ENCODE measurements around the gene PRKAG3. TPM values are rescaled to one million over a fixed set of nuclear protein-coding genes. Genes with fewer than 3 reads are reported as not detected.

Gene PRKAG3
- total and polyA plus RNA-seq, 2 experiments from 2014 or later: not detected

DNA sequence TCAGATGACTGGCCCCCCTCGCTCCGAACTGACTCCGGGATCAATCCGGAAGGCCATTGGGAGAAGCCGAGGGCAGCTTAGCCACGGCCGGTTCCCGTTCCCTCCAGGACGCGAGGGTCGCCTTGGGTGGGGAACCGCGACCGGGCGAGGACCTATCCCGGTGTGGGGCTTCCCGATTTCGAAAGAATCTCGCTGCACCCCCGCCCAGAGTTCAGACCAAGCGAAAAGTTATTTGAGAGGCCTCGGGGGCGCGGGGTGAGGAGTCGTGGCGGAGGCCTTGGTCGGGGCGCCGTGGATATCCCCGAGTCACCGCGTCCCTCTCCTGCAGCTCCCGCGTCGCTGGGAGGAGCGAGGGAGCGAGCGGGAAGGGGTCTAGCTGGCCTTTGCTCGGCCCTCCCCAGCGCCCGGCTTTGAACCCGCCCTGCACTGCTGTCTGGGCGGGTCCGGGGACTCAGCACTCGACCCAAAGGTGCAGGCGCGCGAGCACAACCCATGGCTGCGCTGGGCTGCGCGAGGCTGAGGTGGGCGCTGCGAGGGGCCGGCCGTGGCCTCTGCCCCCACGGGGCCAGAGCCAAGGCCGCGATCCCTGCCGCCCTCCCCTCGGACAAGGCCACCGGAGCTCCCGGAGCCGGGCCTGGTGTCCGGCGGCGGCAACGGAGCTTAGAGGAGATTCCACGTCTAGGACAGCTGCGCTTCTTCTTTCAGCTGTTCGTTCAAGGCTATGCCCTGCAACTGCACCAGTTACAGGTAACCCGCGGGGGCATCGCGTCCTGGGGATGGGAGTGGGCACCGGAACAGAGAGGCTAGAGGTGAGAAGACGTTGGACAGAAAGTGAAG lies 49.7 kb downstream of the PRKAG3 start, which contains the start of gene CYP27A1:
TSS of gene CYP27A1 (plus strand) at position 457 of the 837 bp plus-strand sequence. CDS start at position 493, 36 bp downstream.
- Mint-ChIP-seq H3K36me3 (ENCODE audit: low read depth) (peaks cover 8% of the 10 kb centered on the region; the same call in 2 of the 3 replicates), H3K4me1 (peaks cover 13% of the 10 kb centered on the region), H3K9me3 (peaks cover 10% of the 10 kb centered on the region), H3K27me3 (ENCODE audit: insufficient read depth, low read depth, poor library complexity) (peaks cover 30% of the 10 kb centered on the region), H3K4me3 (peak within 1 kb of the TSS; percentile 81), H3K27ac (no peak within 1 kb of the TSS)
- Histone ChIP-seq H3K4me2 (peak within 1 kb of the TSS; percentile 98), H3K79me2 (replicated peaks; ENCODE audit: insufficient read depth) (no peaks in the 10 kb centered on the region), H3K36me3 (ENCODE audit: insufficient read depth) (no peaks in the 10 kb centered on the region), H3K4me3 (peak within 1 kb of the TSS; percentile 81), H3K4me1 (ENCODE audit: insufficient read depth) (no peaks in the 10 kb centered on the region), H3F3A (replicated peaks; ENCODE audit: low read depth) (0 out of 2 replicates have a peak, but pooled peaks cover 3% of the 10 kb centered on the region), H3K27ac (ENCODE audit: low read depth) (no peak within 1 kb of the TSS), H3K27me3 (ENCODE audit: insufficient read depth) (peaks cover 55% of the 10 kb centered on the region), H3K9me2 (ENCODE audit: insufficient read depth) (no peaks in the 10 kb centered on the region), H2AFZ (peak within 1 kb of the TSS; percentile 97), H4K20me1 (replicated peaks; ENCODE audit: insufficient read depth) (peaks cover 5% of the 10 kb centered on the region; the same call in 1 of the 2 replicates)
- TF ChIP-seq NANOG (IDR thresholded peaks at IDR 0.05; ENCODE audit: borderline replicate concordance) (no peak), POLR2AphosphoS5 (IDR thresholded peaks at IDR 0.05; ENCODE audit: low read depth) (peak; percentile 50; the same call in 1 of the 2 replicates), EZH2 (IDR thresholded peaks at IDR 0.05; ENCODE audit: low read depth, unreplicated experiment) (peak; percentile 79)
- peak; percentile 94 for ATAC-seq
- peak; percentile 67 for DNase-seq (ENCODE audit: low spot score)

GRCh38 chr2:218780851-218781690 lies 50.5 kb downstream of the PRKAG3 start:
- no peaks in the 10 kb centered on the region for H3K9me2 ChIP-seq (ENCODE audit: insufficient read depth)
- H3K27ac Mint-ChIP-seq: no peak overlapping the region
- H3K27ac ChIP-seq (ENCODE audit: low read depth): no peak overlapping the region
- peaks cover 13% of the 10 kb centered on the region for H3K4me1 Mint-ChIP-seq
- H3K36me3 ChIP-seq (ENCODE audit: insufficient read depth): no peaks in the 10 kb centered on the region; the same call in 1 of the 2 replicates
- peak overlapping the region; percentile 97 for H2AFZ ChIP-seq
- TF ChIP-seq, protein P1, sequence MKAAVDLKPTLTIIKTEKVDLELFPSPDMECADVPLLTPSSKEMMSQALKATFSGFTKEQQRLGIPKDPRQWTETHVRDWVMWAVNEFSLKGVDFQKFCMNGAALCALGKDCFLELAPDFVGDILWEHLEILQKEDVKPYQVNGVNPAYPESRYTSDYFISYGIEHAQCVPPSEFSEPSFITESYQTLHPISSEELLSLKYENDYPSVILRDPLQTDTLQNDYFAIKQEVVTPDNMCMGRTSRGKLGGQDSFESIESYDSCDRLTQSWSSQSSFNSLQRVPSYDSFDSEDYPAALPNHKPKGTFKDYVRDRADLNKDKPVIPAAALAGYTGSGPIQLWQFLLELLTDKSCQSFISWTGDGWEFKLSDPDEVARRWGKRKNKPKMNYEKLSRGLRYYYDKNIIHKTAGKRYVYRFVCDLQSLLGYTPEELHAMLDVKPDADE (IDR thresholded peaks at IDR 0.05): no peak
- peak; percentile 26 for TF ChIP-seq EZH2 (IDR thresholded peaks at IDR 0.05; ENCODE audit: low read depth, unreplicated experiment)
- peaks cover 55% of the 10 kb centered on the region for H3K27me3 ChIP-seq (ENCODE audit: insufficient read depth)
- peak overlapping the region; percentile 76 for H3K4me3 Mint-ChIP-seq
- peaks cover 30% of the 10 kb centered on the region for H3K27me3 Mint-ChIP-seq (ENCODE audit: insufficient read depth, low read depth, poor library complexity)
- peaks cover 5% of the 10 kb centered on the region; the same call in 1 of the 2 replicates for H4K20me1 ChIP-seq (replicated peaks; ENCODE audit: insufficient read depth)
- H3K79me2 ChIP-seq (replicated peaks; ENCODE audit: insufficient read depth): no peaks in the 10 kb centered on the region
- H3K4me2 ChIP-seq: peak overlapping the region; percentile 98
- H3K9me3 Mint-ChIP-seq: peaks cover 16% of the 10 kb centered on the region
- DNase-seq (ENCODE audit: low spot score) (no peak), ATAC-seq (no peak)
- H3K36me3 Mint-ChIP-seq (ENCODE audit: low read depth): peaks cover 13% of the 10 kb centered on the region; the same call in 2 of the 3 replicates
- no peaks in the 10 kb centered on the region for H3K4me1 ChIP-seq (ENCODE audit: insufficient read depth)
- peak overlapping the region; percentile 81 for H3K4me3 ChIP-seq
- 0 out of 2 replicates have a peak, but pooled peaks cover 3% of the 10 kb centered on the region for H3F3A ChIP-seq (replicated peaks; ENCODE audit: low read depth)

GRCh38 chr2:218780046-218780445 lies 51.6 kb downstream of the PRKAG3 start:
- no peak overlapping the region for H3K27ac ChIP-seq (ENCODE audit: low read depth)
- H3K36me3 Mint-ChIP-seq (ENCODE audit: low read depth): peaks cover 19% of the 10 kb centered on the region; the same call in 2 of the 3 replicates
- H3K9me3 Mint-ChIP-seq: peaks cover 22% of the 10 kb centered on the region
- H3K27me3 Mint-ChIP-seq (ENCODE audit: insufficient read depth, low read depth, poor library complexity): peaks cover 30% of the 10 kb centered on the region
- peaks cover 5% of the 10 kb centered on the region; the same call in 1 of the 2 replicates for H4K20me1 ChIP-seq (replicated peaks; ENCODE audit: insufficient read depth)
- H3K4me1 Mint-ChIP-seq: peaks cover 13% of the 10 kb centered on the region
- H3K4me2 ChIP-seq: no peak overlapping the region
- no peaks in the 10 kb centered on the region for H3K9me2 ChIP-seq (ENCODE audit: insufficient read depth)
- DNase-seq (ENCODE audit: low spot score): no peak
- H3K79me2 ChIP-seq (replicated peaks; ENCODE audit: insufficient read depth): no peaks in the 10 kb centered on the region
- no peak overlapping the region for H2AFZ ChIP-seq
- H3K4me3 Mint-ChIP-seq: no peak overlapping the region
- no peak for ATAC-seq
- H3K36me3 ChIP-seq (ENCODE audit: insufficient read depth): no peaks in the 10 kb centered on the region; the same call in 1 of the 2 replicates
- H3K4me1 ChIP-seq (ENCODE audit: insufficient read depth): no peaks in the 10 kb centered on the region
- H3K4me3 ChIP-seq: no peak overlapping the region
- H3F3A ChIP-seq (replicated peaks; ENCODE audit: low read depth): 0 out of 2 replicates have a peak, but pooled peaks cover 3% of the 10 kb centered on the region
- peaks cover 52% of the 10 kb centered on the region for H3K27me3 ChIP-seq (ENCODE audit: insufficient read depth)
- H3K27ac Mint-ChIP-seq: no peak overlapping the region
- TF ChIP-seq POLR2AphosphoS5 (IDR thresholded peaks at IDR 0.05; ENCODE audit: low read depth): no peak
- TF ChIP-seq JUNB (IDR thresholded peaks at IDR 0.05; ENCODE audit: unreplicated experiment): no peak
- no peak for TF ChIP-seq EZH2phosphoT487 (IDR thresholded peaks at IDR 0.05; ENCODE audit: unreplicated experiment)
- TF ChIP-seq ZNF114 (CRISPR knock-in tag; IDR thresholded peaks at IDR 0.05): no peak
- TF ChIP-seq, protein P1 (IDR thresholded peaks at IDR 0.05): no peak
- no peak for TF ChIP-seq STAT1 (IDR thresholded peaks at IDR 0.05; ENCODE audit: unreplicated experiment)
- TF ChIP-seq CREB1 (CRISPR knock-in tag; IDR thresholded peaks at IDR 0.05; ENCODE audit: low read depth): no peak
- TF ChIP-seq, protein P2, sequence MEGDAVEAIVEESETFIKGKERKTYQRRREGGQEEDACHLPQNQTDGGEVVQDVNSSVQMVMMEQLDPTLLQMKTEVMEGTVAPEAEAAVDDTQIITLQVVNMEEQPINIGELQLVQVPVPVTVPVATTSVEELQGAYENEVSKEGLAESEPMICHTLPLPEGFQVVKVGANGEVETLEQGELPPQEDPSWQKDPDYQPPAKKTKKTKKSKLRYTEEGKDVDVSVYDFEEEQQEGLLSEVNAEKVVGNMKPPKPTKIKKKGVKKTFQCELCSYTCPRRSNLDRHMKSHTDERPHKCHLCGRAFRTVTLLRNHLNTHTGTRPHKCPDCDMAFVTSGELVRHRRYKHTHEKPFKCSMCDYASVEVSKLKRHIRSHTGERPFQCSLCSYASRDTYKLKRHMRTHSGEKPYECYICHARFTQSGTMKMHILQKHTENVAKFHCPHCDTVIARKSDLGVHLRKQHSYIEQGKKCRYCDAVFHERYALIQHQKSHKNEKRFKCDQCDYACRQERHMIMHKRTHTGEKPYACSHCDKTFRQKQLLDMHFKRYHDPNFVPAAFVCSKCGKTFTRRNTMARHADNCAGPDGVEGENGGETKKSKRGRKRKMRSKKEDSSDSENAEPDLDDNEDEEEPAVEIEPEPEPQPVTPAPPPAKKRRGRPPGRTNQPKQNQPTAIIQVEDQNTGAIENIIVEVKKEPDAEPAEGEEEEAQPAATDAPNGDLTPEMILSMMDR (conservative IDR thresholded peaks at IDR 0.05; ENCODE audit: low read depth in 2 of 2): no peak
- TF ChIP-seq EZH2 (IDR thresholded peaks at IDR 0.05; ENCODE audit: low read depth, unreplicated experiment): no peak
- no peak for TF ChIP-seq ZNF331 (CRISPR knock-in tag; IDR thresholded peaks at IDR 0.05; ENCODE audit: low read depth)
